ENCODE data around the gene FXYD7.
"Not testable (repeated sequence)": the region's sequence is repeated elsewhere in the genome, so short reads cannot be mapped to it uniquely, and the experiment has no call there.

The FXYD7 gene

GRCh38 chr19:35143231-35143715 is at the start of gene FXYD7:
TSS of gene FXYD7 (plus strand) at chr19:35143255. CDS start at chr19:35143334, 79 bp downstream.
- peak in 6 of 10 donors; percentile 52 to 94 (median 76) for DNase-seq
- intact Hi-C loops (cut with DNase I), result loop anchor here (1.0 kb wide), 1 partner anchor 126 kb away; no protein-coding TSS in a partner anchor

GRCh38 chr19:35093430-35093829 is 49.6 kb upstream of the FXYD7 start:
- DNase-seq, result peak in 1 of 10 donors; percentile 5
- intact Hi-C loops (cut with DNase I), result loop anchor here (10.0 kb wide), 1 partner anchor 49 kb away; the partner anchor contains the start of gene HPN

DNA sequence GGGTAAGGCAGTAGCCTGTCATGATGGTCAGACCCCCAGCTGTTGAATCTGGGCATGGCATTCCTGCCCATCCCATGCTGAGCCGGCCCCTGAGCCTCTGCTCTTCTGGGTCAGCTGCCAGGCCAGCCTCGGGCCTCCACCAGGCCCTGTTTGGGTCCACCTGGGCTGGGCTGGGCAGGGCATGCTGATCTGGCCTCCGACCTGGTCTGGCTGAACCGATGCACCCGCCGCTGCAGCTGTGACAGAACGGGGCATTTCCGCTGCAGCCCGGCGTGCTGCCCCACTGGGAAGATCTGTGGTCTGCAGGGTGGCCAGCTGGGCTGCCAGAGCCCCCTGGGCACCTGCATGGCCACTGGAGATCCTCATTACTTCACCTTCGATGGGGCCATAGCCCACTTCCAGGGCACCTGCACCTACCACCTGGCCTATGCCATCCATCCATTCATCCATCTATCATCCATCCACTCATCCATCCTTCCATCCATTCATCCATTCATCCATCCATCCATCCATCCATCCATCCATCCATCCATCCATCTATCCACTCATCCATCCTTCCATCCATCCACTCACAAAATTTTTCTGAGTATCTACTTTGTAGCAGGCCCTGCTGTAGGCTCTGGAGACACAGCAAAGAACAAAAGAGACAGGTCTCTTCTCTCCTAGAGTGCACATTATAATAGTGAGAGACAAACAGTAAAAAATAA is 49.0 kb upstream of the FXYD7 start:
- peak in 2 of 10 donors; percentile 63 to 69 for DNase-seq
- intact Hi-C loops (cut with DNase I), result loop anchor here (10.0 kb wide), 1 partner anchor 49 kb away; the partner anchor contains the start of gene HPN

DNA sequence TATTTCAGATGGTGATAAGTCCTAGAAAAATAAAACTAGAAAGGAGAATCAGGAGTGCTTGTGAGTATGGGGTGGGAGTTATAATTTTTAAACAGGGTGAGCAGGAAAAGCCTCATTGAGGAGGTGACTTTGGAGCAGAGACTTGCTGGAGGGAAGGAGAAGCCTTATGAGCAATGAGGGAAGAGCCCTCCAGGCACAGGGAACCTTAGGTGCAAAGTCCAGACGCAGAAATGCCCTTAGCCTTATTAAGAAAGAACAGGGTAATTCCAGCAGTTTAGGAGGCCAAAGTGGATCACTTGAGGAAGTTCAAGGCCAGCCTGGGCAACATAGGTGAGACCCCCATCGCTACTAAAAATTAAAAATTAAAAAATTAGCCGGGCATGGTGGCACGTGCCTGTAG is 48.4 kb upstream of the FXYD7 start:
- intact Hi-C loops (cut with DNase I), result loop anchor here (10.0 kb wide), 1 partner anchor 50 kb away; the partner anchor contains the start of gene HPN
- DNase-seq, result no peak

GRCh38 chr19:35095667-35096368 is 47.2 kb upstream of the FXYD7 start:
- intact Hi-C loops (cut with DNase I), result loop anchor here (10.0 kb wide), 1 partner anchor 51 kb away; the partner anchor contains the start of gene HPN

DNA sequence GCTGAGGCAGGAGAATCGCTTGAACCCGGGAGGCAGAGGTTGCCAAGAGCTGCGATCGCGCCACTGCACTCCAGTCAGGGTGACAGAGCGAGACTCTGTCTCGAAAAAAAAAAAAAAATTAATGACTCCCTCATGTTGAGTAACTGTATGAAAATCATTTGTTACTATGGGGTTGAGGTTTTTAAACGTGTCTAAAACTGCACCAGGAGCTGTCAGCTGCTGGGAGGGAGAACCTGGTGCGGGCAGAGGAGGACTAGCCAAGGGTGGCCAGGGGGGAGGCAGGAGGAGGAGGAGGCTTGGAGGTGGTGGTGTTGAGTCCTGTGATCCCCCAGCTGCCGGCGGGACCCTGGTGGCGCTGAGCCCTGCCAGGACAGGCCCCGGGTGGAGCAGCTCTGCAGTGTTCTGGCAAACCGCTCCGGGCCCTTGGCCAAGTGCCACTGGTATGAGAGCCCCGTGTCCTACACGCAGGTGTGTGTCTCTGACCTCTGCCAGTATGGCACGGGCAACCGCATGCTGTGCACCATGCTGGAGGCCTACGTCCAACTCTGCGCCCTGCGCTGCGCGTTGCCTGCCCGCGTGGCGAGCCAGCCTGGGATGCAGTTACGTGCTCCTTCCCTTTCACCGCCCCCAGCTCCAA is 44.5 kb upstream of the FXYD7 start:
- peak in 1 of 10 donors; percentile 84 for DNase-seq

More at GRCh38 chr19:35095667-35096368, 47.2 kb upstream of the FXYD7 start:
- DNase-seq, result no peak

GRCh38 chr19:35099155-35099896 is 43.7 kb upstream of the FXYD7 start:
- DNase-seq, result no peak
- intact Hi-C loops (cut with DNase I), result loop anchor here (10.0 kb wide), 1 partner anchor 55 kb away; the partner anchor contains the start of gene HPN

More for the DNA sequence above, 44.5 kb upstream of the FXYD7 start:
- intact Hi-C loops (cut with DNase I), result loop anchor here (10.0 kb wide), 1 partner anchor 54 kb away; the partner anchor contains the start of gene HPN

DNA sequence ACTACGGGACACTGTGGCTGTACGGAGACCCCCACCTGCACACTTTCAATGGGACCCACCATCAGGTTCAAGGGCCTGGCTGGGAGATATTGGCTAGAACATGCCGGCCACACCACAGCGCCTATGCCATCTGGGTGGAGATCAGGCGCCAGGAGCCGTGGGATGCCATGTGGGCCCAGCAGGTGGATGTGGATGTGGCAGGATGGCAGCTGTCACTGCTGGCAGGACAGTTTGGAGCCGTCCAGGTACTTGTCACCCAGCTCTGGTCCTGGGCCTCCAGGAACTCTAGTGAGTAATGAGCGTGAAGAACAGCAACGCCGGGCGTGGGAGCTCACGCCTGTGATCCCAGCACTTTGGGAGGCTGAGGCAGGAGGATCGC is 43.2 kb upstream of the FXYD7 start:
- intact Hi-C loops (cut with DNase I), result loop anchor here (10.0 kb wide), 1 partner anchor 55 kb away; the partner anchor contains the start of gene HPN
- DNase-seq, result no peak

DNA sequence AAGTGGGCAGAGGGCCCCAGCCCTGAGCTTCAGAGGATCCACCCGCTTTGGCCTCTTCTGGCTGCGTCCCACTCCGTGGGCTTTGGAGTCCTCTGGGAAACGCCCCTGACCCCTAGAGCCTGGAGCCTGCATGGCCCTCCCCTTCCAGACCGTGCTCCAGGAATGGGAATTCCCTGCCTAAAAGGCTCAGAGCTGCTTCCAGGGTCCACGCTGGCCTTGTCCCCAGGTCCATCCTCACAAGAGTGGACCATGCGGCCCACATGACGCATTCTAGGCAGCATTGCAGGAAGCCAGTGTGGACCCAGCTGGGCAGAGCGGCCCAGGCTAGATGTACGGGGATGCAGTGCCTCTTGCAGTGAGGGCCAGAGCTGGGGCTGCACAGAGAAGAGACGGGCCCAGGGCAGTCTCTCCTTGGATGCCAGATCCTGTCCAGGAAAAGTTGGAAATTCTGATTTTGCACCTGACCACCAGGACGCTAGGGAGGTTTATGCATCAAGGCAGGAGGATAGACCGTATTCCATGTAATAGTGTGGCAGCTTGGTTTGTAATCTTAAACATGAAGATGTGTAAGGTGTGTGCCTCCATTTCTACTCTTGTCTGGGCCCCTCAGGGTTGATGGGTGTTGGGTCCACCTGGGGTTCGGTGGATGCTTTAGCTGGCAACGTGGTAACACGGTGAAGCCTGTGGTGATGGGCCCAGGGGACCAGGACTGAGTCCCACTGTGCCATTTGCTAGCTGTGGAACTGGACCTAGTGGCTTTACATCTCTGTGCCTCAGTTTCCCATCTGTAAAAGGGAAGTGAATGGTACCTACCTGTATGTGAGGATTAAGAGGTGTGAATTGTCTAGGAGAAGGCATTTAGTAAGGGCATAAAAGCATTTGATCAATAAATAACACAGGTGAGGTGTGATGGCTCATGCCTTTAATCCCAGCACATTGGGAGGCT is 42.2 kb upstream of the FXYD7 start:
- DNase-seq, result no peak
- intact Hi-C loops (cut with DNase I), result no loop called here

DNA sequence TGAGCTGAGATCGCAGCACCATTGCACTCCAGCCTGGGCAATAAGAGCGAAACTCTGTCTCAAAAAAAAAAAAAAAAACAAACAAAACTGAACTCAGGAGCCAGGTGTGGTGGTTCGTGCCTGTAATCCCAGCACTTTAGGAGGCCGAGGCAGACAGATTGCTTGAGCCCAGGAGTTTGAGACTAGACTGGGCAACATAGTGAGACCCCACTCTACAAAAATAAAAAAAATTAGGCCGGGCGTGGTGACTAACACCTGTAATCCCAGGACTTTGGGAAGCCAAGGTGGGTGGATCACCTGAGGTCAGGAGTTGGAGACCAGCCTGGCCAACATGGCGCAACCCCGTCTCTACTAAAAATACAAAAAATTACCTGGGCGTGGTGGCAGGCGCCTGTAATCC is 41.1 kb upstream of the FXYD7 start:
- intact Hi-C loops (cut with DNase I); DNase-seq: not testable (repeated sequence)

GRCh38 chr19:35103614-35104013 is 39.4 kb upstream of the FXYD7 start:
- DNase-seq; intact Hi-C loops (cut with DNase I): not testable (repeated sequence)

- no peak for DNase-seq
- intact Hi-C loops (cut with DNase I), result no loop called here
Observed at GRCh38 chr19:35104361-35104760, 38.7 kb upstream of the FXYD7 start.

GRCh38 chr19:35105047-35105410 is 38.0 kb upstream of the FXYD7 start:
- intact Hi-C loops (cut with DNase I), result no loop called here
- no peak for DNase-seq

GRCh38 chr19:35105411-35106290 is 37.4 kb upstream of the FXYD7 start:
- peak in 1 of 10 donors; percentile 85 for DNase-seq
- intact Hi-C loops (cut with DNase I), result no loop called here

- intact Hi-C loops (cut with DNase I), result no loop called here
- peak; percentile 71 to 98 (median 84) for DNase-seq
Observed at GRCh38 chr19:35106291-35106583, 36.8 kb upstream of the FXYD7 start.

DNA sequence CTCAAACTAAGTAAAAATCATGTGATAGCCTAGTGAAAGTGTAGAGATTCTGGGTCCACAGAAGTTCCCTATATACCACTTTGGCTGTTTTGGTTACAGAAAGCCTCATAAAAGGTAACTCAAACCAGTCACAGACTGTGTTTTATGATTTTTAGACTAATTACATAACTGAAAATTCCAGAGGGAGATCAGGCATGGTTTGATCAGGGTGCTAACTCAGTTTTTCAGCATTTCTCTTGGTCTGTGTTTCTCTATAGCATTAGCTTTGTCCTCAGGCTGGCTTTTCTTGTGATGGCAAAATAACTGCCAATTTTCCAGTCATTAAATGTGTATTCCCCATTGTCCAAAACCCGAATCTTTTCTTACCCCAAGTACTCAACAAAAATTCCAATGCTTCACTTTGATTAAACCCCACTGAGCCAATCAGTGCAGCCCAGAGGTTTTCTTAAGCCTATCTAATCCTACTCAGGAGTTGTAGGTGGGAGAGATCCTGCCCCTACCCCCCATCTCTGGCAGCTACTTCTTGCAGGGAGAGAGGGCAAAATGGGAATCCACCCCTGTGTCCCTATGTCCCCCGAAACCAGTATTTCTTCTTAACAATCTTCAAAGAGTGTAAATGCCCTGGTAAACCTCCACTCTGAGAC is 36.0 kb upstream of the FXYD7 start:
- intact Hi-C loops (cut with DNase I), result no loop called here
- DNase-seq, result no peak

DNA sequence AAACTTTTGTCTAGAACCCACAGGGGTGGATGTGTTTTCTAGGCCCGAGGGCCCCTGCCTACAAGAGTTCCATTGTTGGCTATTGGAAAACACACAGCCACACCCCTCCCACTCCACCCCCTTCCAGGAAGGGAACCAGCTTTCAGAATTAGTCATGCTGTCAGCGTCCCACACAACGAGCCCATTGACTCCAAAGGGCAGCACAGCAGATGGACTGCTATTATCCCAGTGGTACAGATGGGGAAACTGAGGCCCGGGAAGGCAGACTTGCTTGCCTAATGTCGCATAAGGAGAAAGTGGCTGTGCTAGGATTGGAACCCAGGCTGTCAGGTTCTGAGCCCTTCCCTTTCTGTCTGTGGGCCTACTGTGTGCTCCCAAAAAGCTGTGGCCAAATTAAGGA is 35.5 kb upstream of the FXYD7 start:
- intact Hi-C loops (cut with DNase I), result no loop called here
- DNase-seq, result peak; percentile 63 to 97 (median 86)

DNA sequence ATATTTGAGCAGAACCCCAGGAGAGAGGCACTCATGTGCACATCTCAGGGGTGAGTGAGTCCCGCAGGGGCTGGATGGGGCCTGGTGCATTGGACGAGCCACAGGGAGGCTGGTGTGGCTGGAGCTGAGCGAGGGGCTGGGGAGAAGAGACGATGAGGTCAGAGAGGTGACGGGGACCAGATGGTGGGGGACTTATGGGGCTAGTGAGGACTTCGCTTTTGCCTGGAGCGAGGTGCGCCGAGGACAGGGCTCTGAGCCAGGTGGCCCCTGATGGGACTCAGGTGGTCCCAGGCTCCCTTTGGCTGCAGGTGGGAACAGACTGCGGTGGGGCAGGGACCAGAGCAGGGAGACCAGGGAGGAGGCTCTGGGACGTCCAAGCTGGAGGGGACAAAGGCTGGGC is 34.3 kb upstream of the FXYD7 start:
- intact Hi-C loops (cut with DNase I), result no loop called here
- no peak for DNase-seq

All from posterior cingulate gyrus (tissue), 11 donors.